DND-41 (cell line): ENCODE measurements around the gene FBXL19.

Source experiments
- ATAC-seq: fragments of 200-7000 bp; cut with Tn5 transposase; 3 replicates; pipeline ENCODE4 v1.9.1; 2021; ENCODE audit warnings: low read depth; ENCODE audit not compliant: insufficient read depth
- DNase-seq: peaks from one replicate; pipeline ENCODE4 v3.0.0-alpha.2; 2020
- H2AFZ ChIP-seq: 2 replicates; pipeline ENCODE4 v1.6.0; 2012; ENCODE audit warnings: low read depth, low read length
- H3K27ac ChIP-seq: 2 replicates; pipeline ENCODE4 v1.5.1; 2012; ENCODE audit warnings: low read length, inconsistent platforms
- H3K27me3 ChIP-seq: fragments of 200-600 bp; sonication (generic); 2 replicates; pipeline ENCODE4 v1.6.0; 2012; ENCODE audit warnings: low read length, mild to moderate bottlenecking, inconsistent platforms; ENCODE audit not compliant: insufficient read depth, poor library complexity
- H3K36me3 ChIP-seq: 2 replicates; pipeline ENCODE4 v1.5.1; 2012; ENCODE audit warnings: low read length, inconsistent platforms; ENCODE audit not compliant: insufficient read depth
- H3K4me1 ChIP-seq: 2 replicates; pipeline ENCODE4 v1.5.1; 2012; ENCODE audit warnings: mild to moderate bottlenecking, low read length; ENCODE audit not compliant: insufficient read depth
- H3K4me2 ChIP-seq: 2 replicates; pipeline ENCODE4 v1.6.0; 2012; ENCODE audit warnings: mild to moderate bottlenecking, moderate library complexity, low read length, inconsistent platforms; ENCODE audit not compliant: insufficient read depth
- H3K4me3 ChIP-seq, 2 experiments: fragments of 200-600 bp in 1 of 2; shearing (Covaris generic) in 1 of 2; 2 replicates each; pipeline ENCODE4 v1.5.1; 2012 to 2016; ENCODE audit warnings: inconsistent platforms in 2 of 2, low read length in 2 of 2, mild to moderate bottlenecking in 2 of 2, low read depth in 1 of 2, moderate library complexity in 1 of 2
- H3K79me2 ChIP-seq: 2 replicates; pipeline ENCODE4 v1.6.0; 2012; ENCODE audit warnings: low read length, inconsistent platforms; ENCODE audit not compliant: insufficient read depth
- H3K9ac ChIP-seq: 2 replicates; pipeline ENCODE4 v1.6.0; 2012; ENCODE audit warnings: low read depth, mild to moderate bottlenecking, inconsistent platforms, low read length, moderate library complexity
- H3K9me3 ChIP-seq: 2 replicates; pipeline ENCODE4 v1.5.1; 2012; ENCODE audit warnings: low read length, moderate library complexity, mild to moderate bottlenecking, inconsistent platforms; ENCODE audit not compliant: insufficient read depth, severe bottlenecking
- H4K20me1 ChIP-seq: 2 replicates; pipeline ENCODE4 v1.6.0; 2012; ENCODE audit warnings: low read length; ENCODE audit not compliant: insufficient read depth
- EZH2 ChIP-seq: IDR thresholded peaks from 3 replicates; pipeline ENCODE4 v1.6.1; 2012; ENCODE audit warnings: borderline replicate concordance, low read depth, mild to moderate bottlenecking, moderate library complexity, low read length, inconsistent platforms; ENCODE audit not compliant: severe bottlenecking
- TF ChIP-seq, protein P1 (sequence below): IDR thresholded peaks from 2 replicates; pipeline ENCODE4 v1.5.1; 2012; ENCODE audit warnings: borderline replicate concordance, low read length, moderate library complexity, mild to moderate bottlenecking; ENCODE audit not compliant: poor library complexity, severe bottlenecking; ENCODE audit errors: extremely low read depth

The FBXL19 gene

DNA sequence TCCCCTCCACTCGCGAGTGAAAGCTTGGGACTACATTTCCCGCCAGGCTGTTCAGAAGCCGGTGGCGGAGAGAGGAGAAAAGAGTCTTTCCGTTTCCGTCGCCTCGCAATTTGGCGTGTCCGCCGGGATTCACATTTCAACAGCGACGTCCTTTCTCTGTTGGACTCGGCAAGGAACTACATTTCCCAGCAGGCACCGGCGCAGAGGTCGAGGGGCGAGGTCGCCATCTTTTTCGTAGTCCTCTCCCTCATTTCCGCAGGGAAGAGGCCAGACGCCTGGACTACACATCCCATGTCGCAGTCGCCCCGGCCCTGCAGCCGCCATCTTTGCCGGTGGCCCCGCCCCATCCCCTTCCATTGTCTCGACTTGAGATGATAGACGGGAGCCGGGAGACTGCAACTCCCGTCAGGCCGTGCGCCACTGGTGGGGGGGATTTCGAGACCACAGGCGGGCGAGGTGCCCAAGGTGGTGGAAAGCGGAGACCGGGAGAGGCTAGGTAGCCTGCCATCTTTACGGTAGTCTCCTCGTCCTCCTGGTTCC, 882 bp upstream of the FBXL19 start:
- Histone ChIP-seq H3K4me3 (peak overlapping the region; percentile 48 to 80), H3K27me3 (no peaks in the 10 kb centered on the region), H3K36me3 (peaks cover 24% of the 10 kb centered on the region), H3K27ac (peak overlapping the region; percentile 95), H3K9ac (peak overlapping the region; percentile 73), H4K20me1 (peaks cover 14% of the 10 kb centered on the region), H3K9me3 (no peaks in the 10 kb centered on the region), H3K4me1 (peaks cover 45% of the 10 kb centered on the region), H3K79me2 (peaks cover 31% of the 10 kb centered on the region), H2AFZ (peak overlapping the region; percentile 82), H3K4me2 (peak overlapping the region; percentile 91)
- peak; percentile 100 for DNase-seq
- TF ChIP-seq, protein P1, sequence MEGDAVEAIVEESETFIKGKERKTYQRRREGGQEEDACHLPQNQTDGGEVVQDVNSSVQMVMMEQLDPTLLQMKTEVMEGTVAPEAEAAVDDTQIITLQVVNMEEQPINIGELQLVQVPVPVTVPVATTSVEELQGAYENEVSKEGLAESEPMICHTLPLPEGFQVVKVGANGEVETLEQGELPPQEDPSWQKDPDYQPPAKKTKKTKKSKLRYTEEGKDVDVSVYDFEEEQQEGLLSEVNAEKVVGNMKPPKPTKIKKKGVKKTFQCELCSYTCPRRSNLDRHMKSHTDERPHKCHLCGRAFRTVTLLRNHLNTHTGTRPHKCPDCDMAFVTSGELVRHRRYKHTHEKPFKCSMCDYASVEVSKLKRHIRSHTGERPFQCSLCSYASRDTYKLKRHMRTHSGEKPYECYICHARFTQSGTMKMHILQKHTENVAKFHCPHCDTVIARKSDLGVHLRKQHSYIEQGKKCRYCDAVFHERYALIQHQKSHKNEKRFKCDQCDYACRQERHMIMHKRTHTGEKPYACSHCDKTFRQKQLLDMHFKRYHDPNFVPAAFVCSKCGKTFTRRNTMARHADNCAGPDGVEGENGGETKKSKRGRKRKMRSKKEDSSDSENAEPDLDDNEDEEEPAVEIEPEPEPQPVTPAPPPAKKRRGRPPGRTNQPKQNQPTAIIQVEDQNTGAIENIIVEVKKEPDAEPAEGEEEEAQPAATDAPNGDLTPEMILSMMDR = no peak
- no peak for TF ChIP-seq EZH2
- ATAC-seq = peak; percentile 77

- ATAC-seq = peak; percentile 74
- H3K4me2 ChIP-seq = peak overlapping the region; percentile 91
- no peaks in the 10 kb centered on the region for H3K9me3 ChIP-seq
- peaks cover 49% of the 10 kb centered on the region for H3K4me1 ChIP-seq
- H3K4me3 ChIP-seq = peak overlapping the region; percentile 48 to 72; a peak in 3 of 4 replicates
- peak overlapping the region; percentile 95 for H3K27ac ChIP-seq
- peaks cover 31% of the 10 kb centered on the region for H3K79me2 ChIP-seq
- peak overlapping the region; percentile 73 for H3K9ac ChIP-seq
- H3K27me3 ChIP-seq = no peaks in the 10 kb centered on the region
- peaks cover 17% of the 10 kb centered on the region for H4K20me1 ChIP-seq
- peaks cover 29% of the 10 kb centered on the region for H3K36me3 ChIP-seq
- peak; percentile 100 for DNase-seq
- H2AFZ ChIP-seq = peak overlapping the region; percentile 81
- TF ChIP-seq, protein P1 = no peak
- TF ChIP-seq EZH2 = no peak
Measured at GRCh38 chr16:30922960-30923535, 324 bp upstream of the FBXL19 start.

- H3K36me3 ChIP-seq = peaks cover 40% of the 10 kb centered on the region
- H3K27ac ChIP-seq = peak overlapping the region; percentile 66
- peaks cover 18% of the 10 kb centered on the region for H4K20me1 ChIP-seq
- peak overlapping the region; percentile 73 for H3K9ac ChIP-seq
- no peaks in the 10 kb centered on the region for H3K27me3 ChIP-seq
- peak overlapping the region; percentile 86 for H3K4me2 ChIP-seq
- ATAC-seq (no peak), DNase-seq (peak; percentile 41)
- TF ChIP-seq EZH2 = no peak
- TF ChIP-seq, protein P1 = no peak
- peaks cover 49% of the 10 kb centered on the region for H3K4me1 ChIP-seq
- peak overlapping the region; percentile 46 to 72; a peak in 3 of 4 replicates for H3K4me3 ChIP-seq
- H2AFZ ChIP-seq = no peak overlapping the region; the same call in 1 of the 2 replicates
- peaks cover 31% of the 10 kb centered on the region for H3K79me2 ChIP-seq
- no peaks in the 10 kb centered on the region for H3K9me3 ChIP-seq
Measured at GRCh38 chr16:30924076-30924912, 922 bp downstream of the FBXL19 start.
